ENCODE measurements around the gene PIGQ. TPM values are rescaled to one million over a fixed set of nuclear protein-coding genes. Genes with fewer than 3 reads are reported as not detected.
A peak's percentile ranks its signal among the peaks of the same experiment; 100 is the strongest.

PIGQ gene
- total RNA-seq, 1 donor from 2014 or later = 34.1 TPM

DNA sequence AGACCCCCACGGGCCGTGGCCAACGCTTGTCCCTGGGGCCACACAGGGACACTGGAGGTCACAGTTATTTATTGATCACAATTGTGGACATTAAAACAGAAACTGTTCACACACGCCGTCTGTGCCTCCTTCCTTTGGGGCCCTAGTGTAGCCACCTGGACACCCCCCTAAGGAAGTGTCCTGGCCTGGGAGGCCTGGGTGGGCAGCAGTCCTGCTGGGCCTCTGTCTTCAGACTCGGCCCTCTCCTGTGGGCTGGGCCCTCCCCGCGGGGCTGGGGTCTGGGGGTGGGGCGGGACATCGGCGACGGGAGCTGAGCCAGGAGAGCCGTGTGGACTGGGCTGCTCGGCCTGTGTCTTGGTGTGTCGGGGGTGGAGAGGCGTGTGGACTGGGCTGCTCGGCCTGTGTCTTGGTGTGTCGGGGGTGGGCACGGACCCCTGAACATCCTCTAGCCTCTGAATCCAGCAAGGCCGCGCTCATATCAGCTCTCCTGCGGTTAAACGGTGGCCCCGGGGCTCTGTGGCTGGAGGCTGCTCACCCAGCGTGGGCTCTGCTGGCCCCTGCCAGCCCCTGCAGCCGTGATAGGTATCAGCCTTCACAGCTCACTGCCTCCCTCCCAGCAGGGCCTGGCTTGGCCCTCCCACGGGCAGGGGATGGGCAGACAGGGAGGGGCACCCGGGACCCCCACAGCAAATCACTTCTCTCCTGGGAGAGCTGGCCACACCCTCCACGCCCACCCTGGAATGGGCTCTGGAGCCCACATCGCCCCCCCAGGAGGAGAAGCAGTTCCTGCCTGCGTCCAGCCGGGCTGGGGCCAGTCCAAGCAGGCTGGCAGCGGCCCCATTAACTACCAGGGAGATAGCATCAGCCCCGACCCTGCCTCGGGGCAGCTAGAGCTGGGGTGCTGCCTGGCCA, 4.1 kb upstream of the PIGQ start:
- Mint-ChIP-seq H3K4me1 (ENCODE audit: low read depth) (peaks cover 12% of the 10 kb centered on the region), H3K9me3 (ENCODE audit: low read depth) (no peaks in the 10 kb centered on the region), H3K36me3 (ENCODE audit: low read depth) (no peaks in the 10 kb centered on the region), H3K27me3 (ENCODE audit: low read depth) (peaks cover 5% of the 10 kb centered on the region), H3K4me3 (ENCODE audit: unreplicated experiment) (no peak overlapping the region), H3K27ac (ENCODE audit: unreplicated experiment) (no peak overlapping the region)
- no peak for DNase-seq (ENCODE audit: low spot score)
- TF ChIP-seq, protein P1, sequence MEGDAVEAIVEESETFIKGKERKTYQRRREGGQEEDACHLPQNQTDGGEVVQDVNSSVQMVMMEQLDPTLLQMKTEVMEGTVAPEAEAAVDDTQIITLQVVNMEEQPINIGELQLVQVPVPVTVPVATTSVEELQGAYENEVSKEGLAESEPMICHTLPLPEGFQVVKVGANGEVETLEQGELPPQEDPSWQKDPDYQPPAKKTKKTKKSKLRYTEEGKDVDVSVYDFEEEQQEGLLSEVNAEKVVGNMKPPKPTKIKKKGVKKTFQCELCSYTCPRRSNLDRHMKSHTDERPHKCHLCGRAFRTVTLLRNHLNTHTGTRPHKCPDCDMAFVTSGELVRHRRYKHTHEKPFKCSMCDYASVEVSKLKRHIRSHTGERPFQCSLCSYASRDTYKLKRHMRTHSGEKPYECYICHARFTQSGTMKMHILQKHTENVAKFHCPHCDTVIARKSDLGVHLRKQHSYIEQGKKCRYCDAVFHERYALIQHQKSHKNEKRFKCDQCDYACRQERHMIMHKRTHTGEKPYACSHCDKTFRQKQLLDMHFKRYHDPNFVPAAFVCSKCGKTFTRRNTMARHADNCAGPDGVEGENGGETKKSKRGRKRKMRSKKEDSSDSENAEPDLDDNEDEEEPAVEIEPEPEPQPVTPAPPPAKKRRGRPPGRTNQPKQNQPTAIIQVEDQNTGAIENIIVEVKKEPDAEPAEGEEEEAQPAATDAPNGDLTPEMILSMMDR (IDR thresholded peaks at IDR 0.05) = no peak

DNA sequence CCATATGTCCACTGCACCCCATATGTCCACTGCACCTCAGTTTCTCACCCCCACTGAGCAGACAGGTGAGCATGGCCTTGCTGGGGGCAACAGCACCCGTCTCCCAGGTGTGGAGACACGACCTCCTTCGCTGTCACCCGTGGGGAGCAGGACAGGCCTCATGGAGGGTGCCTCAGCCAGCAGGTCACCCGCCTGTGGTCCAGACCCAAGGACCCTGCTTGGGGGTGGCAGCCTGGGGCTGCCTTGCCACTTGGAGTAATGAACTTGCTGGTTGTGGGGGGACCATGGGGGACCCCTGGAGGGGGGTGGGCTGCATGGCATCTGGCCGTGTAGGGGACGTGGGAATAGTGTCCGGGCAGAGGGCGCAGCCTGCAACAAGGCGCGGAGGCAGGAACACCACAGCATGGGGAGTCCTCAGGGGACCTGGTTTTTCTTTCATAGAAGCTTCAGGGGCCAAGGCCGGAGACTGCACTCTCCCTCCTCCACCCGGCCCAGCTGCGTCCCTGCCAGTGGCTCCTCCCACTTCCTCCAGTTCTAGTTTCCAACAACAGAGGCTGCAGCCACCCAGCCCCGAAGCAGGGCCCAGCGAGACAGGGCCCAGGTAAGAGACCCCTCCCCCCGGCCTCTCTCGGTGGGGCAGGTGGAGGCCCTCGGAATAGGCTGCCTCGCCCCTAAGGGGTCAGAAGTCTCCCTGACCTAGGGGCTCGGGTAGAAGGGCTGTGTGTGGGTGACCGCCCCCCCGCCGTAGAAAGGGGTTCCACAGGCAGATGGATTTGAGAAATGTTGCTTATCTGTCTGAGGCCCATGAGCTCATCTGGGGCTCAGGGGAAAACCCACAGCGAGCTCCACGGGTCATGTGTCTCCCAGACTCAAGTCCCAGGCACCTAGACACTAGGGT, 3.0 kb upstream of the PIGQ start, which contains the start of gene NHLRC4:
NHLRC4 (plus strand) TSS at position 531 of the 898 bp plus-strand sequence. CDS start 1,043 bp downstream, outside the sequence.
- Mint-ChIP-seq H3K4me1 (ENCODE audit: low read depth) (peaks cover 23% of the 10 kb centered on the region), H3K4me3 (ENCODE audit: unreplicated experiment) (no peak within 1 kb of the TSS)
- TF ChIP-seq, protein P1 (IDR thresholded peaks at IDR 0.05) = peak; percentile 9

DNA sequence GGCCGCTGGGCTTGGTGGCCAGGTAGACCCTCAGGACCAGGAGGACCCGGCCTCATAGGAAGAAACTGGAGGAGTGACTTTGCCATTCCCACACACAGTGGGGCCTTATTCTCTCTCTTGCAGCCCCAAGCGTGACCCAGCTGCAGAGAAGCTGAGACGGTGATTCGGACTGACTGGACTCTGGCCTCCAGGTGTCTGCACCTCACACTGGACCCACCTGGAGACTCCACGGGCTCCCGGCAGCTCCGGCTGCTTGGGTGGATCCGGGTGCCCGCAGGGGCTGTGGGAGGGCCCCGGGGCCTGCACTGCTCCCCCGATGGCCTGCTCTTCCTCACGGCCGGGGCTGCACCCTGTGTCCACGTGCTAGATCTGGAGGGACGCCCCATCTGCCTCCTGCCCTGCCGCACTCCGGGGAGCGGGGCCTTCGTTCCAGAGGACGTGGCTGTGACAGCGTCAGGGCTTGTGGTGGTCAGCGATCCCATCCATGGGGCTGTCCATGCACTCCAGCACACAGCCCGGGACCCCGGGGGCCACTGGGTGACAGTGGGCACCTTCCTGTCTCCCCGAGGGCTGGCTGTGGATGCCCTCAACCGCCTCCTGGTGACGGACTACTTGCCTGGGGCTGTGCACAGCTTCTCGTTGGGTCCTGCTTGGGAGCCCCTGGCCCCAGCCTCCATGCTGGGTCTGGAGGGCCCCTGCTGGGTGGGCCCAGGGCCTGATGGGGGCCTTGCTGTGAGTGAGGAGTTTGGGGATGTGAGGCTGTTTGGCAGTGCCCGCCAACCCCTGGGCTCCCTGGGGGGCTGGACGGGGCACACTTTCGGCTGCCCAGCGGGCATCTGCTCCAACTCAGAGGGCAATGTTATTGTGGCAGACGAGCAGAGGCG, 2.2 kb upstream of the PIGQ start:
- DNase-seq (ENCODE audit: low spot score) = no peak
- peaks cover 27% of the 10 kb centered on the region for H3K4me1 Mint-ChIP-seq (ENCODE audit: low read depth)
- TF ChIP-seq, protein P1 (IDR thresholded peaks at IDR 0.05) = no peak
- no peak overlapping the region for H3K27ac Mint-ChIP-seq (ENCODE audit: unreplicated experiment)
- H3K36me3 Mint-ChIP-seq (ENCODE audit: low read depth) = no peaks in the 10 kb centered on the region
- H3K27me3 Mint-ChIP-seq (ENCODE audit: low read depth) = no peaks in the 10 kb centered on the region
- H3K4me3 Mint-ChIP-seq (ENCODE audit: unreplicated experiment) = no peak overlapping the region
- H3K9me3 Mint-ChIP-seq (ENCODE audit: low read depth) = no peaks in the 10 kb centered on the region

More for the DNA sequence above, 3.0 kb upstream of the PIGQ start, which contains the start of gene NHLRC4:
- no peak within 1 kb of the TSS for H3K27ac Mint-ChIP-seq (ENCODE audit: unreplicated experiment)
- H3K27me3 Mint-ChIP-seq (ENCODE audit: low read depth) = peaks cover 5% of the 10 kb centered on the region
- no peak for DNase-seq (ENCODE audit: low spot score)
- H3K36me3 Mint-ChIP-seq (ENCODE audit: low read depth) = no peaks in the 10 kb centered on the region
- no peaks in the 10 kb centered on the region for H3K9me3 Mint-ChIP-seq (ENCODE audit: low read depth)

DNA sequence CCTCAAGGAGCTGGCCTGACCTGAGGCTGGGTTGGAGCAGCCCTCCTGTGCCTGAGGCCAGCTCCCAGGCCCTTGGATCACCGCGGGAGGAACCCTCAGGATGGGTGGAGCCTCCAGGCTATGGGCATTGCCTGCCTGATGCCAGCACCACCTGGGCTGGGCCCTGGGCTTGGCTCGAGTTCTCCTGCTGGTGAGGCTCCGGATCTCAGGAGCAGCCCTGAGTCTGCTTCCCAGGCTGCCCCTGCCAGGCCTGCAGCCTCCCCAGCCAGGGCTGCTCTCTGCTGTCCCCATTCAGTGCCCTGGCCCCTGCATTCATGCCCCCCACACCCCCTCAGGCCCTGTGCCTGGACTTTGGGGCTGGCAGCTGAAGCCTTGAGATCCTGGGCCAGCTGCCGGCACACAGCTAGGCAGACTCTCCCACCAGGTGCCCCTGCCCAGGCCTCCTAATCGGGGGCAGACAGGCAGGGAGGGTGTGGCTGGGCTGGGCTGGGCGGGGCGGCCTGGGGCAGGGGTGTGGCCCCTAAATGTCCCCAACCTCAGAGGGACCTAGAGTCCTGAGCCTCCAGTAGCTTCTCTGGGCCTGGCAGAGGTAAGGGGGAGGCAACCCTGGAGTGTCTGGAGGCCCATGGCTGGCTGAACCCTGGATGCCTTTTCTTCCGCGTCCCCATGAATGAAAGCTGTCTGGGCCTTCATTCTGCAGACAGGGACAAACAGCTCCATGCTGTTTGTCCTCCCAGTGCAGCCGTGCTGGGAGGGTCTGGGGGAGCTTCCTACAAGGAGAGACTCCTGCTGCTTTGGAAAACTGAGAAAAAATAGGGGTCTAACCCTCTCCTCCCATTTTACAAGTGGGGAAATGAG, 1.1 kb upstream of the PIGQ start:
- Mint-ChIP-seq H3K36me3 (ENCODE audit: low read depth) (no peaks in the 10 kb centered on the region), H3K4me1 (ENCODE audit: low read depth) (peaks cover 27% of the 10 kb centered on the region), H3K9me3 (ENCODE audit: low read depth) (no peaks in the 10 kb centered on the region), H3K27me3 (ENCODE audit: low read depth) (no peaks in the 10 kb centered on the region), H3K27ac (ENCODE audit: unreplicated experiment) (peak overlapping the region; percentile 41), H3K4me3 (ENCODE audit: unreplicated experiment) (peak overlapping the region; percentile 76)
- TF ChIP-seq, protein P1 (IDR thresholded peaks at IDR 0.05) = no peak
- no peak for DNase-seq (ENCODE audit: low spot score)
